Trophoblast cell (in vitro differentiated cells and primary cell): ENCODE measurements around the gene DLGAP1.

Source experiments
- DNase-seq, 2 donors: peaks; one replicate each; pipeline ENCODE4 v3.0.0-alpha.2; 2016
- H2AFZ ChIP-seq: 2 replicates; pipeline ENCODE4 v1.6.1; 2013; ENCODE audit warnings: low read length, moderate library complexity, mild to moderate bottlenecking; ENCODE audit not compliant: insufficient read depth, poor library complexity
- H2AK5ac ChIP-seq: 2 replicates; pipeline ENCODE4 v1.6.1; 2013; ENCODE audit warnings: mild to moderate bottlenecking, low read length
- H2BK120ac ChIP-seq: 2 replicates; pipeline ENCODE4 v1.6.1; 2013; ENCODE audit warnings: low read length, mild to moderate bottlenecking, moderate library complexity; ENCODE audit not compliant: insufficient read depth, poor library complexity
- H2BK12ac ChIP-seq: 2 replicates; pipeline ENCODE4 v1.6.1; 2013; ENCODE audit warnings: mild to moderate bottlenecking, low read length, moderate library complexity
- H2BK5ac ChIP-seq: 2 replicates; pipeline ENCODE4 v1.6.1; 2013; ENCODE audit warnings: low read length, low read depth, moderate library complexity, mild to moderate bottlenecking; ENCODE audit not compliant: poor library complexity
- H3K14ac ChIP-seq: 2 replicates; pipeline ENCODE4 v1.6.1; 2013; ENCODE audit warnings: mild to moderate bottlenecking, low read length
- H3K18ac ChIP-seq: 2 replicates; pipeline ENCODE4 v1.6.1; 2013; ENCODE audit warnings: mild to moderate bottlenecking, low read length
- H3K23ac ChIP-seq: 2 replicates; pipeline ENCODE4 v1.6.1; 2013; ENCODE audit warnings: low read length
- H3K27ac ChIP-seq: 2 replicates; pipeline ENCODE4 v1.5.1; 2013; ENCODE audit warnings: low read depth, mild to moderate bottlenecking, inconsistent platforms, low read length, moderate library complexity
- H3K27me3 ChIP-seq: 2 replicates; pipeline ENCODE4 v1.6.1; 2013; ENCODE audit warnings: inconsistent platforms, mild to moderate bottlenecking, low read length, moderate library complexity; ENCODE audit not compliant: insufficient read depth
- H3K36me3 ChIP-seq, 2 experiments: 1 replicate in 1 of 2; 2 replicates in 1 of 2; pipeline ENCODE4 v1.6.1; 2013; ENCODE audit warnings: low read length in 2 of 2, mild to moderate bottlenecking in 2 of 2, moderate library complexity in 1 of 2; ENCODE audit not compliant: insufficient read depth in 2 of 2, control insufficient read depth in 1 of 2
- H3K4ac ChIP-seq: 2 replicates; pipeline ENCODE4 v1.6.1; 2013; ENCODE audit warnings: low read depth, mild to moderate bottlenecking, low read length, moderate library complexity
- H3K4me1 ChIP-seq, 2 experiments: 1 replicate in 1 of 2; 2 replicates in 1 of 2; pipeline ENCODE4 v1.6.1; 2013; ENCODE audit warnings: low read length in 2 of 2, mild to moderate bottlenecking in 2 of 2, moderate library complexity in 1 of 2; ENCODE audit not compliant: insufficient read depth in 2 of 2, control insufficient read depth in 1 of 2
- H3K4me2 ChIP-seq: 2 replicates; pipeline ENCODE4 v1.6.1; 2013; ENCODE audit warnings: inconsistent platforms, mild to moderate bottlenecking, low read length, moderate library complexity
- H3K4me3 ChIP-seq: 2 replicates; pipeline ENCODE4 v1.5.1; 2013; ENCODE audit warnings: mild to moderate bottlenecking, low read depth, low read length, inconsistent platforms
- H3K79me1 ChIP-seq: one replicate; pipeline ENCODE4 v1.6.1; 2013; ENCODE audit warnings: low read length
- H3K79me2 ChIP-seq: 2 replicates; pipeline ENCODE4 v1.6.1; 2013; ENCODE audit warnings: low read length, mild to moderate bottlenecking; ENCODE audit not compliant: control insufficient read depth, insufficient read depth, poor library complexity
- H3K9ac ChIP-seq: 2 replicates; pipeline ENCODE4 v1.6.1; 2013; ENCODE audit warnings: mild to moderate bottlenecking, low read length
- H3K9me3 ChIP-seq: 2 replicates; pipeline ENCODE4 v1.6.1; 2013; ENCODE audit warnings: low read depth, mild to moderate bottlenecking, control low read depth, inconsistent platforms, low read length; ENCODE audit not compliant: insufficient read depth
- H4K12ac ChIP-seq: 2 replicates; pipeline ENCODE4 v1.6.1; 2013; ENCODE audit warnings: low read depth, mild to moderate bottlenecking, low read length, moderate library complexity
- H4K8ac ChIP-seq: 2 replicates; pipeline ENCODE4 v1.6.1; 2013; ENCODE audit warnings: low read depth, mild to moderate bottlenecking, low read length, moderate library complexity
- H4K91ac ChIP-seq: one replicate; pipeline ENCODE4 v1.6.1; 2013; ENCODE audit warnings: low read depth, mild to moderate bottlenecking, low read length, moderate library complexity
- WGBS: extraction: QIAGEN DNeasy Blood & Tissue Kit; methylation state at CpG from one replicate; pipeline ENCODE4 v1.1.7; 2013; ENCODE audit warnings: missing lambda C conversion rate; ENCODE audit not compliant: insufficient read length, insufficient coverage; ENCODE audit errors: extremely low coverage; 5-methylcytosine and 5-hydroxymethylcytosine counted together

Gene DLGAP1

DNA sequence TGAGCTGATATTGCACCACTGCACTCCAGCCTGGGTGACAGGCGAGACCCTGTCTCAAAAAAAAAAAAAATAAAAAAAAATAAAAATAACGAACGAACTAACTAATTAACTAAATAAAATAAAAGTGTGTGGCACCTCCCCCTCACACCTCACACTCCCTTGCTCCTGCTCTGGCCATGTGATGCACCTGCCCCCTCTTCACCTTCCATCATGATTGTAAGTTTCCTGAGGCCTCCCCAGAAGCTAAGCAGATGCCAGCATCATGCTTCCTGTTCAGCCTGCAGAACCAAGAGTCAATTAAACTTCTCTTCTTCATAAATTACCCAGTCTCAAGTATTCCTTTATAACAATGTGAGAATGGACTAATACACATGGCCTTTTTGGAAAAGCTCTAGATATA is 773.0 kb downstream of the DLGAP1 start:
- Histone ChIP-seq H4K12ac (no peak overlapping the region), H3K79me1 (no peaks in the 10 kb centered on the region), H3K27me3 (no peaks in the 10 kb centered on the region), H3K4me2 (no peak overlapping the region), H3K9ac (no peak overlapping the region), H2AK5ac (no peak overlapping the region), H3K18ac (no peak overlapping the region), H3K4me3 (no peak overlapping the region), H3K4ac (no peak overlapping the region), H2BK12ac (no peak overlapping the region), H2BK120ac (no peak overlapping the region), H2AFZ (no peak overlapping the region), H3K4me1 (no peaks in the 10 kb centered on the region), H3K14ac (no peak overlapping the region), H3K79me2 (no peaks in the 10 kb centered on the region), H4K8ac (no peak overlapping the region), H3K9me3 (no peaks in the 10 kb centered on the region), H4K91ac (no peak overlapping the region), H3K36me3 (peaks cover 0 to 2% of the 10 kb centered on the region in 2 experiments), H2BK5ac (no peak overlapping the region), H3K27ac (no peak overlapping the region), H3K23ac (no peak overlapping the region)
- no CpG with 5 or more reads among the region's 3 CpGs for WGBS
- DNase-seq, result no peak

DNA sequence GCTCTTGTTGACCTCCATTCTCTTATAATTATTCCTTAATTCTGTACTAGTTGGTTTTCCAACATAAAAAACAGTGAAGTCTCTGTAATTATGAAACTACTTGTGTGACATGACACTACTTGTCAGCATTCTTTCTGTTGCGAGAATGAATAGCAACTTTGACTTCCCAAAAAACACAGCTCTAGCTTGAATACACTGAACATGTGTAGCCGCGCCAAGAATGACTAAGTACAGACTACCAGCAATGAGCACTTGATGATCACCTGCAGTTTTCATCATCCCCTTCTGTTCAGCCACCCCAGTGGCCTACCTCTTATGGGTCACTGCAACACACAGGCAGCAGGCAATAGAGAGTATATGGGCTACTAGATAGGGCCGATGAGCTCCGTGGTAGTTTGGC is 775.9 kb downstream of the DLGAP1 start:
- H3K4me1 ChIP-seq, result no peaks in the 10 kb centered on the region
- H3K23ac ChIP-seq, result no peak overlapping the region
- H3K4me3 ChIP-seq, result no peak overlapping the region
- peaks cover 0 to 2% of the 10 kb centered on the region in 2 experiments for H3K36me3 ChIP-seq
- H3K9me3 ChIP-seq, result no peaks in the 10 kb centered on the region
- H3K14ac ChIP-seq, result no peak overlapping the region
- H2BK5ac ChIP-seq, result no peak overlapping the region
- no peak overlapping the region for H4K91ac ChIP-seq
- no peak overlapping the region for H4K8ac ChIP-seq
- no CpG with 5 or more reads among the region's 5 CpGs for WGBS
- H3K79me1 ChIP-seq, result no peaks in the 10 kb centered on the region
- no peak overlapping the region for H2BK12ac ChIP-seq
- DNase-seq, result no peak
- no peaks in the 10 kb centered on the region for H3K27me3 ChIP-seq
- H2AFZ ChIP-seq, result no peak overlapping the region
- H2BK120ac ChIP-seq, result no peak overlapping the region
- H3K9ac ChIP-seq, result no peak overlapping the region
- H3K4ac ChIP-seq, result no peak overlapping the region
- no peak overlapping the region for H3K18ac ChIP-seq
- H3K27ac ChIP-seq, result no peak overlapping the region
- H2AK5ac ChIP-seq, result no peak overlapping the region
- H3K79me2 ChIP-seq, result no peaks in the 10 kb centered on the region
- no peak overlapping the region for H4K12ac ChIP-seq
- H3K4me2 ChIP-seq, result no peak overlapping the region

DNA sequence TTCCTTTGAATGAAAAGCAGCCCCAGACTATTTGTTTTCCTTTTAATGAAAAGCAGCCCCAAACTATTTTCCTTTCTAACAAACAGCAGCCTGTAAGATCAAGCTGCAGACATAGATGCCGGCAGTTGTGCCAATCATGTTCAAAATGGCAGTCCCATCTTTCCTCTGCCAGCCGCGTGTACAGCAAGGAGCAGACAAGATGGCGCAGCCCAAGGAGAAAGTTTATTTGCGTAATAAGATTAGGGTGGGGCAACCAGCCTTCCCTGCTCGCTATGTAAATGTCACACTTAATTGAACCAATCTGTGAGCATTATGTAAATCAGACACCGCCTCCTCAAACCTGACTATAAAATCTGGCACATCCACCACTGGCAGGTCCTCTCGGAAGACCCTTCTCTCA is 779.1 kb downstream of the DLGAP1 start:
- Histone ChIP-seq H2BK120ac (no peak overlapping the region), H3K36me3 (no peaks in the 10 kb centered on the region), H4K12ac (no peak overlapping the region), H3K4me2 (no peak overlapping the region), H3K14ac (no peak overlapping the region), H3K4me3 (no peak overlapping the region), H3K9ac (no peak overlapping the region), H2BK5ac (no peak overlapping the region), H3K9me3 (no peaks in the 10 kb centered on the region), H4K8ac (no peak overlapping the region), H3K4me1 (no peaks in the 10 kb centered on the region), H3K18ac (no peak overlapping the region), H3K23ac (no peak overlapping the region), H2AFZ (no peak overlapping the region), H3K27me3 (no peaks in the 10 kb centered on the region), H4K91ac (no peak overlapping the region), H3K4ac (no peak overlapping the region), H2AK5ac (no peak overlapping the region), H3K27ac (no peak overlapping the region), H3K79me2 (no peaks in the 10 kb centered on the region), H2BK12ac (no peak overlapping the region), H3K79me1 (no peaks in the 10 kb centered on the region)
- DNase-seq, result no peak
- WGBS, result no CpG with 5 or more reads among the region's 8 CpGs

GRCh38 chr18:3675446-3675845 is 779.7 kb downstream of the DLGAP1 start:
- H2BK120ac ChIP-seq, result no peak overlapping the region
- H3K23ac ChIP-seq, result no peak overlapping the region
- no peak overlapping the region for H3K4ac ChIP-seq
- no peaks in the 10 kb centered on the region for H3K4me1 ChIP-seq
- no peak overlapping the region for H2AK5ac ChIP-seq
- no CpG with 5 or more reads among the region's 3 CpGs for WGBS
- no peak overlapping the region for H3K14ac ChIP-seq
- no peak overlapping the region for H3K27ac ChIP-seq
- H3K79me1 ChIP-seq, result no peaks in the 10 kb centered on the region
- H3K4me3 ChIP-seq, result no peak overlapping the region
- H3K4me2 ChIP-seq, result no peak overlapping the region
- H3K18ac ChIP-seq, result no peak overlapping the region
- no peak overlapping the region for H4K12ac ChIP-seq
- no peak overlapping the region for H4K8ac ChIP-seq
- H2BK12ac ChIP-seq, result no peak overlapping the region
- H2AFZ ChIP-seq, result no peak overlapping the region
- no peaks in the 10 kb centered on the region for H3K27me3 ChIP-seq
- no peaks in the 10 kb centered on the region for H3K79me2 ChIP-seq
- no peaks in the 10 kb centered on the region for H3K9me3 ChIP-seq
- H3K9ac ChIP-seq, result no peak overlapping the region
- no peak for DNase-seq
- H3K36me3 ChIP-seq, result no peaks in the 10 kb centered on the region
- H4K91ac ChIP-seq, result no peak overlapping the region
- H2BK5ac ChIP-seq, result no peak overlapping the region
